Gastrocnemius medialis (tissue), 4 donors: Measurements from ENCODE around the gene FHL3.

ENCODE experiments used
- POLR2A ChIP-seq, 2 donors: fragments of 450-650 bp; IDR thresholded peaks; one replicate each; pipeline ENCODE4 v1.6.1; 2017; ENCODE audit warnings: antibody characterized with exemption in 2 of 2, mild to moderate bottlenecking in 2 of 2, moderate library complexity in 2 of 2
- TF ChIP-seq, protein P1 (sequence below), 5 experiments: fragments of 450-650 bp in 3 of 5; fragments of 200-600 bp in 2 of 5; sonication (generic) in 2 of 5; IDR thresholded peaks in 4 of 5; conservative IDR thresholded peaks in 1 of 5; 1 replicate in 4 of 5; 2 replicates in 1 of 5; pipeline ENCODE4 v1.5.1; 2016 to 2019; ENCODE audit warnings: antibody characterized with exemption in 5 of 5, mild to moderate bottlenecking in 3 of 5, moderate library complexity in 3 of 5

DNA sequence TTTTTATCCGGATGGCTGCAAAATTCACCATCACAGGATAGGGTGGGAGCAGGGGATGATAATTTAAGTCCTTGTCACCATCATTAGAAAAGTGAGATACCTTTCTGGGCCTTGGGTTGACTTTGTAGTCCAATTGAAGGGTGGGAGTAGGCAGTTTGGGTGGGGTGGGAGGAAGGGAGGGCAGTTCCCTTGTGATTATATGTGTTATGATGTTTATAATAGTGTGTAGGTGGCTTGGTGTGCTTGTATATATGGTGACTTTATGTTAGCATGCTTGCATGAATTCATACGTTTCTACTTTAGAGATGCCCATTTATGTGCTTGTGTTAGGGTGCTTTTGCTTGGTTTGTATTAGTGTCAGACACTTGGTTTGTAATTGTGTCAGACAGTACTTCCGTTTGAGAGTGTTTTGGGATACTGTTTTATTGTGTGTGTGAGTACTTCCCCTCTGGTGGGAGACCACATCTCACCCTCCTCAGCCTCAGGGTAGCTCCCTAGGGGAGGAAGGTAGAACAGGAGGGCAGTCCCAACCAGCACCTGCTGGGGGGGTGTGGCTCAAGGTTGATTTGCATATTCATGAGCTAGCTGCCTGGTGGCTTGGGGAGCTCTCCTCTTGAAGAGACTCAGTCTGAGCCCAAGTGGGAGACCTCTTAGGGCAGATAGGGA, 47.6 kb upstream of the FHL3 start:
- TF ChIP-seq, protein P1, sequence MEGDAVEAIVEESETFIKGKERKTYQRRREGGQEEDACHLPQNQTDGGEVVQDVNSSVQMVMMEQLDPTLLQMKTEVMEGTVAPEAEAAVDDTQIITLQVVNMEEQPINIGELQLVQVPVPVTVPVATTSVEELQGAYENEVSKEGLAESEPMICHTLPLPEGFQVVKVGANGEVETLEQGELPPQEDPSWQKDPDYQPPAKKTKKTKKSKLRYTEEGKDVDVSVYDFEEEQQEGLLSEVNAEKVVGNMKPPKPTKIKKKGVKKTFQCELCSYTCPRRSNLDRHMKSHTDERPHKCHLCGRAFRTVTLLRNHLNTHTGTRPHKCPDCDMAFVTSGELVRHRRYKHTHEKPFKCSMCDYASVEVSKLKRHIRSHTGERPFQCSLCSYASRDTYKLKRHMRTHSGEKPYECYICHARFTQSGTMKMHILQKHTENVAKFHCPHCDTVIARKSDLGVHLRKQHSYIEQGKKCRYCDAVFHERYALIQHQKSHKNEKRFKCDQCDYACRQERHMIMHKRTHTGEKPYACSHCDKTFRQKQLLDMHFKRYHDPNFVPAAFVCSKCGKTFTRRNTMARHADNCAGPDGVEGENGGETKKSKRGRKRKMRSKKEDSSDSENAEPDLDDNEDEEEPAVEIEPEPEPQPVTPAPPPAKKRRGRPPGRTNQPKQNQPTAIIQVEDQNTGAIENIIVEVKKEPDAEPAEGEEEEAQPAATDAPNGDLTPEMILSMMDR (IDR thresholded peaks at IDR 0.05 in 4 of 5, conservative IDR thresholded peaks at IDR 0.05 in 1 of 5), result no peak
- TF ChIP-seq POLR2A (IDR thresholded peaks at IDR 0.05), result no peak
